Mesothelial cell of epicardium (in vitro differentiated cells): Measurements from ENCODE around the gene GLCCI1. TPM values are rescaled to one million over a fixed set of nuclear protein-coding genes. Genes with fewer than 3 reads are reported as not detected.
"Not testable (repeated sequence)": the region's sequence is repeated elsewhere in the genome, so short reads cannot be mapped to it uniquely, and the experiment has no call there.

Experiments used
- DNase-seq, 2 experiments: peaks; one replicate each; pipeline ENCODE4 v3.0.0; 2021; ENCODE audit warnings: low spot score in 2 of 2; ENCODE audit not compliant: unreplicated experiment in 2 of 2
- H3K27ac Mint-ChIP-seq: 2 replicates; pipeline ENCODE4 v1.8.0; 2021; ENCODE audit warnings: mixed read lengths
- H3K27me3 Mint-ChIP-seq: 2 replicates; pipeline ENCODE4 v1.8.0; 2021; ENCODE audit warnings: low read depth, mixed read lengths
- H3K36me3 Mint-ChIP-seq: 2 replicates; pipeline ENCODE4 v1.8.0; 2021; ENCODE audit warnings: mixed read lengths
- H3K4me1 Mint-ChIP-seq: 2 replicates; pipeline ENCODE4 v1.8.0; 2021; ENCODE audit warnings: mixed read lengths
- H3K4me3 Mint-ChIP-seq: 2 replicates; pipeline ENCODE4 v1.8.0; 2021; ENCODE audit warnings: mild to moderate bottlenecking, moderate library complexity, mixed read lengths
- H3K9me3 Mint-ChIP-seq: 2 replicates; pipeline ENCODE4 v1.8.0; 2021; ENCODE audit warnings: mixed read lengths
- total RNA-seq: library from RNA; stranded (reverse); gene quantifications from 3 replicates; pipeline ENCODE4 v1.2.1, GENCODE V29; 2021
- TF ChIP-seq, protein P1 (sequence below): fragments of 200-600 bp; sonication (generic); IDR thresholded peaks from one replicate; pipeline ENCODE4 v1.5.0; 2021; ENCODE audit warnings: antibody characterized with exemption; ENCODE audit not compliant: unreplicated experiment

Gene GLCCI1
- total RNA-seq, 1 donor from 2014 or later = 30.2 TPM

DNA sequence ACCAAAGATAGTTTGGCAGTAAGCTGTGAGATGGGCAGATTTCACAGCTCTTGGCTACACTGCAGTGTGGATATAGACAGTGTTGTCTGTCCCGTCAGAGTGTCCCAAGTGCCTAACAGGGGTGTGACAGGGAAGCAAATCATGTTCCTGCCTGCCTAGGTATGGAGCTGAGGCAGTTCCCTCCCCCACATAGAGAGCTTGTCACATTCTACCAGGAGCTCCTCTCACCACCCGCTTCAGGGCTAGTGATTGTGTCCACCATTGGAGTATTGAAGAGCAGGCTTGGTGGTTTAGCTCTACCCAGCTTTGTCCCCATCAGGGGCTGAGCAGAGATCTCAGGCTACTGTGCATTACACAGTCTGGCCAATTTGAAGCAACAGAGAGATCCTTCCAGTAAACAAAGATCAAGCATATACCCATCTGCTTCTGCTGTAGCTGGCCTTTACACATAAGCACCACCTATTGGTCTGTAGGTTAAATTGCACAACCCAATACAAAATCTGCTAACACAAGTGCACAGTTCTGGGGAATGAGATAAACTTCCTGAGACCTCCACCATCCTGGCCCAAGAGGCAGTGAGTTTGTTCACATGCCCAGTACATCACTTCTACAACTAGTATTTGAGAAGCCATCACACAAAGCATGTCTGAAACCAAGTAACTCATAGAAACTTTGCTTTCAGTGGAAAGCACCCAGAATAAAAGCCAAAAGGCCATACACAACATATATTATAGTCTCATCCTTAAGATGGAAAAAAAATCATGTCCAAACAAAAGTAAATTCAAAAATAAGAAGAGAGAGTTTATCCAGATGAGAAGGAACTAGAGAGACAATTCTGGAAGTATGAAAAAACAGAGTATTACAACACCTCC is 67.3 kb downstream of the GLCCI1 start:
- no peak overlapping the region for H3K27ac Mint-ChIP-seq
- peaks cover 40% of the 10 kb centered on the region for H3K36me3 Mint-ChIP-seq
- H3K27me3 Mint-ChIP-seq = no peaks in the 10 kb centered on the region
- DNase-seq = no peak
- no peaks in the 10 kb centered on the region for H3K4me1 Mint-ChIP-seq
- H3K4me3 Mint-ChIP-seq = no peak overlapping the region
- H3K9me3 Mint-ChIP-seq = peaks cover 36% of the 10 kb centered on the region
- TF ChIP-seq, protein P1, sequence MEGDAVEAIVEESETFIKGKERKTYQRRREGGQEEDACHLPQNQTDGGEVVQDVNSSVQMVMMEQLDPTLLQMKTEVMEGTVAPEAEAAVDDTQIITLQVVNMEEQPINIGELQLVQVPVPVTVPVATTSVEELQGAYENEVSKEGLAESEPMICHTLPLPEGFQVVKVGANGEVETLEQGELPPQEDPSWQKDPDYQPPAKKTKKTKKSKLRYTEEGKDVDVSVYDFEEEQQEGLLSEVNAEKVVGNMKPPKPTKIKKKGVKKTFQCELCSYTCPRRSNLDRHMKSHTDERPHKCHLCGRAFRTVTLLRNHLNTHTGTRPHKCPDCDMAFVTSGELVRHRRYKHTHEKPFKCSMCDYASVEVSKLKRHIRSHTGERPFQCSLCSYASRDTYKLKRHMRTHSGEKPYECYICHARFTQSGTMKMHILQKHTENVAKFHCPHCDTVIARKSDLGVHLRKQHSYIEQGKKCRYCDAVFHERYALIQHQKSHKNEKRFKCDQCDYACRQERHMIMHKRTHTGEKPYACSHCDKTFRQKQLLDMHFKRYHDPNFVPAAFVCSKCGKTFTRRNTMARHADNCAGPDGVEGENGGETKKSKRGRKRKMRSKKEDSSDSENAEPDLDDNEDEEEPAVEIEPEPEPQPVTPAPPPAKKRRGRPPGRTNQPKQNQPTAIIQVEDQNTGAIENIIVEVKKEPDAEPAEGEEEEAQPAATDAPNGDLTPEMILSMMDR = no peak

DNA sequence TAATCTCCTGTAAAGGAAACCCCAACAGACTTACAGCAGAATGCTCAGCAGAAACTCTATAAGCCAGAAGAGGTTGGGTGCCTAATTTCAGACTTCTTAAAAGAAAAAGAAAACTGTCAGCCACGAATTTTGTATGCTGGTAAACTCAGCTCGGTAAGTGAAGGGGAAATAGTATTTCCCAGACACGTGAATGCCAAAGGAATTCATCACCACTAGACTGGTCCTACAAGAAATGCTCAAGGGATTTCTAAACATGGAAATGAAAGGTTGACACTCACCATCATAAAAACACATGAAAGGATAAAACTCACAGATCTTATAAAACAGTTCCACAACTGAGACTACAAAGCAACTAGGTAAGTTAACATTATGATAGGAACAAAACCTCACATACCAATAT is 68.6 kb downstream of the GLCCI1 start:
- Mint-ChIP-seq H3K36me3 (peaks cover 35% of the 10 kb centered on the region), H3K4me3 (no peak overlapping the region), H3K27me3 (no peaks in the 10 kb centered on the region), H3K4me1 (no peaks in the 10 kb centered on the region), H3K27ac (no peak overlapping the region), H3K9me3 (peaks cover 27% of the 10 kb centered on the region)
- no peak for DNase-seq
- TF ChIP-seq, protein P1 = no peak

GRCh38 chr7:8040768-8041369 is 72.3 kb downstream of the GLCCI1 start:
- Mint-ChIP-seq H3K4me3 (no peak overlapping the region), H3K36me3 (peaks cover 35% of the 10 kb centered on the region), H3K9me3 (peaks cover 20% of the 10 kb centered on the region), H3K4me1 (no peaks in the 10 kb centered on the region), H3K27ac (no peak overlapping the region), H3K27me3 (no peaks in the 10 kb centered on the region)
- no peak for DNase-seq
- TF ChIP-seq, protein P1 = no peak

DNA sequence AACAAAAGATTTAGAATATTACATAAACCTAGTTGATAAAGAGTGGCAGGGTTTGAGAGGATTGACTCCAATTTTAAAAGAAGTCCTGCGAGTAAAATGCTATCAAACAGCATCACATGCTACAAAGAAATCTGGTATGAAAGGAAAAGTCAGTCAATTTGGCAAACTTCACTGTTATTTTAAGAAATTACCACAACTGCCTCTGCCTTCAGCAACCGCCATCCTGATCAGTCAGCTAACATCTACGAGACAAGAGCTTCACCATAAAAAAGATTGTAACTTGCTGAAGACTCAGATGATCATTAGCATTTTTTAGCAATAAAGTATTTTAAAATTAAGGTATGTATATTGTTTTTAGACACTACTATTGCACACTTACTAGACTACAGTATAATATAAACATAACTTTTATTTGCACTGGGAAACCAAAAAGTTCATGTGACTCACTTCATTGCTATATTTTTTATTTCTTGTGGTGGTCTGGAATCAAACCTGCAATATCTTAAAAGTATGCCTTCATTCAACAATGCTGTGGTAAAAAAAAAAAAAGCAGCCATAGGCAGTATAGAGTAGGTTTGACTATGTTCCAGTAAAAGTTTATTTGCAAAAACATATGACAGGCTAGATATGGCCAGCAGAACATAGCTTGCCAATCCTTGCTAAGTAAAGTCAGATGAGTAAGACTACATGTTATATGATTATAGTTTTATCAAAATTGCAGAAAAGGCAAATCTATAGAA is 74.4 kb downstream of the GLCCI1 start:
- Mint-ChIP-seq H3K36me3 (peaks cover 17% of the 10 kb centered on the region), H3K9me3 (peaks cover 4% of the 10 kb centered on the region), H3K4me1 (no peaks in the 10 kb centered on the region), H3K4me3 (no peak overlapping the region), H3K27ac (no peak overlapping the region), H3K27me3 (no peaks in the 10 kb centered on the region)
- DNase-seq = no peak
- TF ChIP-seq, protein P1 = no peak

- H3K4me1 Mint-ChIP-seq = no peaks in the 10 kb centered on the region
Observed at GRCh38 chr7:8044761-8045430, 76.3 kb downstream of the GLCCI1 start.

GRCh38 chr7:8048067-8048466 is 79.5 kb downstream of the GLCCI1 start:
- not testable (repeated sequence) for H3K27me3 Mint-ChIP-seq, H3K4me1 Mint-ChIP-seq, H3K4me3 Mint-ChIP-seq, DNase-seq, H3K27ac Mint-ChIP-seq, H3K9me3 Mint-ChIP-seq
- peaks cover 14% of the 10 kb centered on the region for H3K36me3 Mint-ChIP-seq

More at GRCh38 chr7:8044761-8045430, 76.3 kb downstream of the GLCCI1 start:
- Mint-ChIP-seq H3K27ac (no peak overlapping the region), H3K9me3 (peaks cover 7% of the 10 kb centered on the region), H3K27me3 (no peaks in the 10 kb centered on the region), H3K36me3 (peaks cover 16% of the 10 kb centered on the region), H3K4me3 (no peak overlapping the region)
- TF ChIP-seq, protein P1 = no peak
- no peak for DNase-seq
